ENCODE data around the gene SULT1B1.

GRCh38 chr4:69763233-69763632 lies 2.8 kb upstream of the SULT1B1 start:
- no peak for TF ChIP-seq CTCF (IDR thresholded peaks at IDR 0.05; ENCODE audit: low read length)
- TF ChIP-seq EZH2 (IDR thresholded peaks at IDR 0.05; ENCODE audit: borderline replicate concordance, low read length): no peak

All from OCI-LY1 (cell line).